Measurements from ENCODE around the gene AGR3.

The AGR3 gene

GRCh38 chr7:16881844-16882243 is at the start of gene AGR3:
TSS of gene AGR3 (minus strand) at chr7:16881983. CDS start at chr7:16878618, 3,365 bp downstream.
- DNase-seq = no peak

- DNase-seq = no peak
These were observed 49.2 kb upstream of the AGR3 start for GRCh38 chr7:16930946-16931345.

GRCh38 chr7:16929146-16929762 is 47.5 kb upstream of the AGR3 start:
- DNase-seq = no peak

GRCh38 chr7:16926861-16927260 is 45.1 kb upstream of the AGR3 start:
- DNase-seq = no peak

DNA sequence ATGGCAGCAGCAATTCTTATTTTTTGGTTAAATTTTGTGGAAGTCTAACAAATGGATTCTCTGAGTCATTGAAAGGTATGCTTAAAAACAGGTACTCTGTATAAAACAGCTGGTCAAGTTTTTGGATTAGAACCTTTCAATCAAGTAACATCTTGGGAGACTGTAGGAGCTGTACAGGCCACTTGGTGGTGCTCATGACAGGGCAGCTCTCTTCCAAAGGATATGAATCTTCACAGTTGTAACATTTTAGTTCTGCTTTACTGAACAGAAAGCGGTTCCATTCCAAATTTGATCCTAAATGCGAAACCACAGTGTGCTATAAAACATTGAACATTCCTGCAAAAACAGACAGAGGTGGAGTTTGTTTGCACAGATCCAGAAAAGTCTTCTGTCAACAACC is 44.5 kb upstream of the AGR3 start:
- DNase-seq = peak in 1 of 2 donors; percentile 24

DNA sequence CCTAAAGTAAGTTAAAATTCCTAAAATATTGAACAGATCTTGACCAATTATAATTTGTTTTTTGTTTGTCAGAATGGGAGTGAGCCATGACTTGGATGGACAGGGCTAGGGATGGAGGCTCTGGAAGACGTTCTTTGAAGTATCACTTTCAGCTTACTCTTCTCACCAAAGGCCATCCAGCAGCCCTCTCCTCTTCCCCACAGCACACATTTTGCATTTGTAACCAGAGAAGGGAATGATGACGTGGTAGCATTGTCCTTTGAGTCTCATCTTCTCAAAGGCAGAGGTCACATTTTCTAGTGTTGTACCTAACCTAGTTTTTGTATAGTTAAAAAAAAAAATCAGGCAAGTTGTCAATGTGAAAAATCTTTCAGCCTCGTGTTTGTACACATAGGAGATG is 43.8 kb upstream of the AGR3 start:
- DNase-seq = no peak

- DNase-seq = no peak
These were observed 41.2 kb upstream of the AGR3 start for GRCh38 chr7:16923019-16923418.

- no peak for DNase-seq
These were observed 40.0 kb upstream of the AGR3 start for GRCh38 chr7:16921644-16922257.

- DNase-seq = no peak
These were observed 39.4 kb upstream of the AGR3 start for GRCh38 chr7:16921151-16921550.

DNA sequence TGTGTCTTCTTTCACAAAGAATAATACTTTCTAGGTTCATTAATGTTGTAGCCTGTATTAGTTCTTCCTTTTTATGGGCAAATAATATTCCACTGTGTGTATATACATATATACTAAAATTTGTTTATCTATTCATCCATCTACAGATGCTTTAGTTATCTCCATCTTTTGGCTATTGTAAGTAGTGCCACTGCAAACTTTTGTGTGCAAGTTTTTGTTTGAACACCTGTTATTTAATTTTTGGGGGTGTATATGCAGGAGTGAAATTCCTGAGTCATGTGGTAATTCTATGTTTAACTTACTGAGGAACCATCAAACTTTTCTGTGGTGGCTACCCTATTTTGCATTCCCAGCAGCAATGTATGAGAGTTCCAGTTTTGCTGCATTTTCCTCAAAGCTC is 37.7 kb upstream of the AGR3 start:
- DNase-seq = no peak

DNA sequence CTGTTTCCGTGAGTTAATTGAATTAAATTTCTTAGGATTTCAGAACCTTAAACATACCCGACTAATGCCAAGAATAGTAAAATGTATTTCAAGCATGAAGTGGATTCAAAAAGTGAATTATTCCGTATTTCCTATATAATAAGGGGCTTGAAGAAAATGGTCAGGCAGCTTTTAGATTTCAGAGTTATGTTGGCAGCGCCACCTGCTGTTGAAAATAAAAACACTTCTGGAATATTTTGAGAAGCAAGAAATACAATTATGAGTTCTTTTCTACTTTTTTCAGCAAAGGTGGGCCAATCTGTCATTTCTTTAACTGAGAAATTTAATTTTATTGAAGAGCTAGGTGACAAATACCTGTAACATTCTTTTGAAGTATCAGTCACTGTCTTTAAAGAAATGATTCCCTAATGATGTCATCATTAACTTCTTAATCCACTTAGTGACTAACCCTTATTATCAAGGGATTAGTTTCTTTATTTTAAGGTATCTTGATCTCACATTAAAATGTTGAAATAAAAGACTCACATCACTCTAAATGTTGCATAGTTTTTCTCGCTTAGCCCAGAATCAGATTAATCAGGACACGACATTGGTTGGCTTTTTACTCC is 36.6 kb upstream of the AGR3 start:
- DNase-seq = peak in 1 of 2 donors; percentile 24

- DNase-seq = no peak
These were observed 35.0 kb upstream of the AGR3 start for GRCh38 chr7:16916738-16917137.

DNA sequence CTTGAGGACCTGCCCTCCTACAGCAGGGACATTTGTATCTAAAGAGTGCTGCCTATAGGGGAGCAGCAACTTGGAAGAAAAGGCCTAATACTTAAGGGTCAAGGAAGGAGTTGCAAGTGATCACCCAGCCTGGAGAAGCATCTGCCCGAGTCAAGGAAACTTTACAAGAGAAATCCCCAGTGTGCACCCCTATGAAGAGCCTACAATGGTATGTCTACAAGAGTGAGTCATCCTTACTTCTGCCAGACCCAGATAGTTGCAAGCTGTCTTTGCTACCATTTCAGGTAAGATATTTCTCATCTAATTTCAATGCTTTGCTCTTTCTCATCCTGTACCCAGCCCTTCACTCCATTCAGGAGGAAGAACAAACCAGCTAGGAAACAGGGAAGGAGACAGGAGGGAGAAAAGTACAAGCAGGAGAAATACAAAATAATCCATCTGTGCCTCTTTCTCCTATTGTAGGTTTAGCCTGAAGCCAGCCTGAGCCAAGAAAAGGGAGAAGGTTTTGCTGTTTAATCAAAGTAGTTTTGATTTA is 34.4 kb upstream of the AGR3 start:
- DNase-seq = no peak

DNA sequence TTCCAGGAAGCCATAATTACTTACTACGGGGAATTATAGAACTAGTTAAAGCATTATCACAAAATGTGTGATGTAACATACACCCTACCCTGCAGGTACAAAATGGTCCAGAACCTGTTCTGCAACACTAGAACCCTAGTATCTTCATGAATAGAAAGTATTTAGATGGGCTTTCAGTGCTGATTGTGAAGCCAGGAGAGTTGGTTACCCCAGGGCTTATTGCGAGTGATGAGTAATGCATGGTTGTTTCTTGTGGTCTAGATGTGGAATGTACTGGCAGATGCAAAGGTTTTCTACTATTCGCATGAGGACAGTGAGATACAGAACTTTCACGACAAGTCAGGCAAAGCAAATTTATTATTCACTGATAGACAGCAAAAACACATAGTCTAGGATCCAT is 33.6 kb upstream of the AGR3 start:
- DNase-seq = no peak

- DNase-seq = no peak
These were observed 33.0 kb upstream of the AGR3 start for GRCh38 chr7:16914771-16915170.

DNA sequence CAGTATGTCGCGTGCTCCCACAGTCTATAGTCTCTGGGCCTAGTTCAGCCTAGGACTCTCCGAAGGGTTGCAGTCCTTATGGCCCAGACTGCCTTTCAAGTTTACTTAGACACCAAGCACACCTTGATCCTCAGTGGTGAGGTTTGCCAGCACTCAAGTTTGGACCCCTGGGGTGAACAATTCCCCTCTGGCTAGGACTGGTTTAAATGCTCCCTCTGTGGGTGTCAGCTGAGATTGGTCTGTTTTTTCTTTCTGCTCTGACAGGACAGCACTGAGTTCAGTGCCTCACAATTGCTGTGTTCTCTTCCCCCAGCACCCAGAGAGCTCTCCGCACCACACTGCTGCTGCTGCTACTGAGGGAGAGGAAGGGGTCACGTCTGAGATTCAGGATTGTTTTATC is 31.9 kb upstream of the AGR3 start:
- DNase-seq = no peak

DNA sequence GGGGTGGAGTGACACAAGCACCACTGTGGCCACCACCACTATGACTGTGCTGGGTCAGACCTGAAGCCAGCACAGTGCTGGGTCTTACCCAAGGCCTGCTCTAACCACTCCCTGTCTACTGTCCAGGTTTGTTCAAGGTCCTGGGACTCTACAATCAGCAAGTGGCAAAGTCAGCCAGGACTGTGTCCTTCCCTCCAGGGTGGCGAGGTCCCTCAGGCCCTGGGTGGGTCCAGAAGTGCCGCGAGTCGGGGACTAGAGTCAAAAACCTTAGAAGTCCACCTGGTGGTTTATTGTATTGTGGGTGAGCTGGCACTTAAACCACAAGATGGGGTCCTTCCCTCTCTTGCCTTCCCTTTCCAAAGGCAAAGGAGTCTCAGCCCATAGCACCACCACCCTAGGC is 30.8 kb upstream of the AGR3 start:
- no peak for DNase-seq

- no peak for DNase-seq
These were observed 26.8 kb upstream of the AGR3 start for GRCh38 chr7:16908561-16908960.

DNA sequence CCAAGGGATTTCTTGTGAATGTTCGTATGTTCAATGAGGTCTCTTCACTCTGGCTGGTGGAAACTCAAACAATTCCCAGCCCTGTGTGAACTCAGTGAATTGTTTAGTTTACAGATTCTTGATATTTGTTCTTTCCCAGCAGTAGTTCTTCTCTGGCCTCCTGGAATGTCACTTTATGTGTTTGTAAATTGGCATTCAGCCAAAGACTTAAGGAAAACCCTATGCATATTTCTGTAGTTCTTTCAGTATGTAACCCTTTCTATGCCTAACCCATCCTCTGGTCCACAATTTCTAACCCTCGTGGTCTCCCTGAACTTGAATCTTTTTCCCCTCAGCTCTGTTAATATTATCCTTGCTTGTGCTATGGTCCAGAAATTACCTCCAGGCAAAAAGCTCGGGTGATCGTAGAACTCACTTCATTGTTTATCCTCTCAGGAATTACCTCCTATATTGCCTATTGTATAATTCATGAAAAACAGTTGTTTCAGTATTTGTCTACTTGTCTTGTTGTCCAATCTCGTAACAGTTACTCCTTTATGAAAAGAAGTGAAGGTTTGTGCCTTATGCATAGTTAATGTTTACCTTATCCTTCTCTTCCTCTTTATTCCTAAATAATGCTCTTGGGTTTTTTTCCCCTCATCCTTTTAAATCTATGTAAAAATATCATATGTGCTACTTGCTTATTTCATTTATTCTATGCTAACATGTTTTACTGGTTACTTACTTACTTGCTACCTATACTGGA is 23.7 kb upstream of the AGR3 start:
- no peak for DNase-seq

DNA sequence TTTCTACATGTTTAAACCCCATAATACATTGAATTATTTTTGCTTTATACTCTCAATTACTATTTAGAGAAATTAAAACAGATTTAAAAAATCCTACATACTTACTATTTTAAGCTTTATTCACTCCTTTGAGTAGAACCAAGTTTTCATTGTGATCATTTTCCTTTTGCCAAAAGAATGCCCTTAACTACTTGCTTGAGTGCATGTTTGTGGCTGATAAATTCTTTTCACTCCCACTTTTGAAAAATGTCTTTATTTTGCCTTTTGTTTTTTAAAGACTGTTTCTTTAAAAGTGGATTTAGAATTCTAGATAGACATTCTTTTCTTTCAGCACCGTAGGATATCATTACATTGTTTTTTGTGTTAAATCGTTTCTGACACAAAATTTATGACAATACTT is 22.3 kb upstream of the AGR3 start:
- DNase-seq = no peak

DNA sequence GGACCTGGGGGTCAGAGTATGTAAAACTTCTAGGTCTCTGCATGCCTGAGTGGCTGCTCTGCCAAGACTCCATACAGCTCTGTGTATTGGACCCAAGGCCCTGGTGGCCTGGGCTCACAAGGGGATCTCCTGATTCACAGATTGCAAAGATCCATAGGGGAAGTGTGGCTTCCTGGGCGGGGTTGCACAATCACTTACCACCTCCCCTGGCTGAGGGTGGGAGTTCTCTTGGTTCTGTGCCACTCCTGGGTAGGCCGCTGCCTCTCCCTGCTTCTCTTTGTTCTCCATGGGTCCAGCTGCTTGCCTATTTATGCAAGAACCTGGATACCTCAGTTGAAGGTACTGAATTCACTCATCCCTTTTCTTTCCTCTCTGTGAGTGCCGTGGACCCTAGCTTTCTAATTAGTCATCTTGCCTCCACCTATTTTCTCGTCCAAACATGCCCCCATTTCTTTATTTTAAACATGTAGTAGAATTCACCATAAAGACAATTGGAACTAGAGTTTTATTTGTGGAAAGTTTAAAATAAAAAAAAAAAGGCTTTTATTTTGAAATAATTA is 18.5 kb upstream of the AGR3 start:
- no peak for DNase-seq

GRCh38 chr7:16891874-16892643 is 10.3 kb upstream of the AGR3 start:
- DNase-seq = no peak

- DNase-seq = peak in 1 of 2 donors; percentile 31
These were observed 9.6 kb upstream of the AGR3 start for GRCh38 chr7:16891338-16891737.

All from CD4-positive, alpha-beta T cell treated with Interleukin-1 beta for 1 hour (primary cell).